ENCODE results near the gene DYRK1A. TPM values are rescaled to one million over a fixed set of nuclear protein-coding genes. Genes with fewer than 3 reads are reported as not detected.

Gene DYRK1A
- total RNA-seq, 1 donor from 2014 or later, result 72.9 TPM

GRCh38 chr21:37432710-37433455, 66.3 kb downstream of the DYRK1A start:
- DNase-seq (ENCODE audit: low spot score), result no peak
- intact Hi-C loops (cut with DNase I), result no loop called here

- no peak for DNase-seq (ENCODE audit: low spot score)
- intact Hi-C loops (cut with DNase I), result no loop called here
Measured at GRCh38 chr21:37433456-37433840, 66.9 kb downstream of the DYRK1A start.

- intact Hi-C loops (cut with DNase I), result no loop called here
- no peak for DNase-seq (ENCODE audit: low spot score)
Measured at GRCh38 chr21:37435120-37435519, 68.5 kb downstream of the DYRK1A start.

GRCh38 chr21:37435711-37436110, 69.1 kb downstream of the DYRK1A start:
- intact Hi-C loops (cut with DNase I), result no loop called here

GRCh38 chr21:37436174-37436573, 69.6 kb downstream of the DYRK1A start:
- intact Hi-C loops (cut with DNase I), result no loop called here
- DNase-seq (ENCODE audit: low spot score), result no peak

More at GRCh38 chr21:37435711-37436110, 69.1 kb downstream of the DYRK1A start:
- no peak for DNase-seq (ENCODE audit: low spot score)

- intact Hi-C loops (cut with DNase I), result no loop called here
Measured at GRCh38 chr21:37437376-37438080, 71.0 kb downstream of the DYRK1A start.

GRCh38 chr21:37443683-37444082, 77.1 kb downstream of the DYRK1A start:
- intact Hi-C loops (cut with DNase I), result no loop called here
- no peak for DNase-seq (ENCODE audit: low spot score)

More at GRCh38 chr21:37437376-37438080, 71.0 kb downstream of the DYRK1A start:
- DNase-seq (ENCODE audit: low spot score), result no peak

- no peak for DNase-seq (ENCODE audit: low spot score)
- intact Hi-C loops (cut with DNase I), result no loop called here
Measured at GRCh38 chr21:37445228-37445627, 78.7 kb downstream of the DYRK1A start.

- intact Hi-C loops (cut with DNase I), result no loop called here
- no peak for DNase-seq (ENCODE audit: low spot score)
Measured at GRCh38 chr21:37446552-37446951, 80.0 kb downstream of the DYRK1A start.

GRCh38 chr21:37447288-37447936, 80.8 kb downstream of the DYRK1A start:
- no peak for DNase-seq (ENCODE audit: low spot score)
- intact Hi-C loops (cut with DNase I), result no loop called here

- no peak for DNase-seq (ENCODE audit: low spot score)
- intact Hi-C loops (cut with DNase I), result no loop called here
Measured at GRCh38 chr21:37449302-37449937, 82.8 kb downstream of the DYRK1A start.

GRCh38 chr21:37450445-37450941, 83.9 kb downstream of the DYRK1A start:
- no peak for DNase-seq (ENCODE audit: low spot score)
- intact Hi-C loops (cut with DNase I), result loop anchor here (5.0 kb wide), 1 partner anchor 83 kb away; the partner anchor contains the start of gene DYRK1A

- no peak for DNase-seq (ENCODE audit: low spot score)
- intact Hi-C loops (cut with DNase I), result loop anchor here (5.0 kb wide), 1 partner anchor 84 kb away; the partner anchor contains the start of gene DYRK1A
Measured at GRCh38 chr21:37451446-37451845, 84.9 kb downstream of the DYRK1A start.

GRCh38 chr21:37452227-37452626, 85.7 kb downstream of the DYRK1A start:
- DNase-seq (ENCODE audit: low spot score), result no peak
- intact Hi-C loops (cut with DNase I), result loop anchor here (5.0 kb wide), 1 partner anchor 85 kb away; the partner anchor contains the start of gene DYRK1A

GRCh38 chr21:37453350-37453749, 86.8 kb downstream of the DYRK1A start:
- intact Hi-C loops (cut with DNase I), result loop anchor here (5.0 kb wide), 1 partner anchor 86 kb away; the partner anchor contains the start of gene DYRK1A
- no peak for DNase-seq (ENCODE audit: low spot score)

GRCh38 chr21:37454869-37455503, 88.4 kb downstream of the DYRK1A start:
- no peak for DNase-seq (ENCODE audit: low spot score)
- intact Hi-C loops (cut with DNase I), result loop anchor here (5.0 kb wide), 1 partner anchor 88 kb away; the partner anchor contains the start of gene DYRK1A

- intact Hi-C loops (cut with DNase I), result no loop called here
- DNase-seq (ENCODE audit: low spot score), result no peak
Measured at GRCh38 chr21:37455504-37455911, 88.9 kb downstream of the DYRK1A start.

GRCh38 chr21:37458669-37459276, 92.2 kb downstream of the DYRK1A start:
- intact Hi-C loops (cut with DNase I), result no loop called here
- DNase-seq (ENCODE audit: low spot score), result no peak

GRCh38 chr21:37459575-37459974, 93.0 kb downstream of the DYRK1A start:
- intact Hi-C loops (cut with DNase I), result no loop called here
- no peak for DNase-seq (ENCODE audit: low spot score)
